HG02943 (cell line): ENCODE measurements around the gene C2orf69.

Source experiments
- ATAC-seq: cut with Tn5 transposase; IDR thresholded peaks from one replicate; pipeline ENCODE4 v1.9.1; 2021; ENCODE audit warnings: mild to moderate bottlenecking, low read depth, moderate library complexity; ENCODE audit not compliant: unreplicated experiment

The C2orf69 gene

GRCh38 chr2:199911052-199911876, at the start of gene C2orf69:
TSS of gene C2orf69 (plus strand) at chr2:199911293. CDS start at chr2:199911439, 146 bp downstream.
- peak; percentile 89 for ATAC-seq

DNA sequence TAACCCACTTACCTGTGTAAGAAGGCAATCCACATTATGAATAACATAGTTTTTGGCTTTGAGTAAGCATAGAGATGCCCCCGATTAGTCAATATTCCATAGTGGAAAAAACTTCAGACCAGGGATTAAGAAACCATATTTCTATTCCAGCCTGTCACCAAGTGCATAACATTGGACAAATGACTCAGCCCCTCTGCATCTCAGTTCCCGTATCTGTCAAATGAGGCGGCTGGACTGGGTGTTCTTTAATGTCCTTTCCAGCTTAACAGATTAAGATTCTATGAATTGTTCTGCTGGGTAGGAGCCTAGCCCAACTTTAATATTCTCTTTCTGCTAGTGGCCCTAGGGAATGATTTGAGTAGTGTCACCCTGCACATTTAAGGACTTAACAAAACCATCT, 48.3 kb upstream of the C2orf69 start:
- no peak for ATAC-seq

DNA sequence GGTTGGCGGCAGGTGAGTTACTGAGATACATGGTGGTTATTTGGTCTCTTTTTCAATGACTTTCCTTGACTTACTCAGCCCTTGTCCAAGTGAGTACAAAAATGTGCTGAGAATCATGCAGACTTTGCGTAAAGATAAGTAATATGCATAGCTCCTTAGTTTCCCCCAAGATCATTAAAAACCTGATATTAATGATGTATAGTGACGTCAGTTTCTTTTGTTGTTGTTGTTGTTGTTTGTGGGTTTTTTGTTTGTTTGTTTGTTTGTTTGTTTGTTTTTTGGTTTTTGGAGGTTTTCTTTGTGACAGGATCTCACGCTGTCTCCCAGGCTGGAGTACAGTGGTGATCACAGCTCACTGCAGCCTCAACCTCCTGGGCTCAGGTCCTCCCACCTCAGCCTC, 45.2 kb upstream of the C2orf69 start:
- no peak for ATAC-seq

DNA sequence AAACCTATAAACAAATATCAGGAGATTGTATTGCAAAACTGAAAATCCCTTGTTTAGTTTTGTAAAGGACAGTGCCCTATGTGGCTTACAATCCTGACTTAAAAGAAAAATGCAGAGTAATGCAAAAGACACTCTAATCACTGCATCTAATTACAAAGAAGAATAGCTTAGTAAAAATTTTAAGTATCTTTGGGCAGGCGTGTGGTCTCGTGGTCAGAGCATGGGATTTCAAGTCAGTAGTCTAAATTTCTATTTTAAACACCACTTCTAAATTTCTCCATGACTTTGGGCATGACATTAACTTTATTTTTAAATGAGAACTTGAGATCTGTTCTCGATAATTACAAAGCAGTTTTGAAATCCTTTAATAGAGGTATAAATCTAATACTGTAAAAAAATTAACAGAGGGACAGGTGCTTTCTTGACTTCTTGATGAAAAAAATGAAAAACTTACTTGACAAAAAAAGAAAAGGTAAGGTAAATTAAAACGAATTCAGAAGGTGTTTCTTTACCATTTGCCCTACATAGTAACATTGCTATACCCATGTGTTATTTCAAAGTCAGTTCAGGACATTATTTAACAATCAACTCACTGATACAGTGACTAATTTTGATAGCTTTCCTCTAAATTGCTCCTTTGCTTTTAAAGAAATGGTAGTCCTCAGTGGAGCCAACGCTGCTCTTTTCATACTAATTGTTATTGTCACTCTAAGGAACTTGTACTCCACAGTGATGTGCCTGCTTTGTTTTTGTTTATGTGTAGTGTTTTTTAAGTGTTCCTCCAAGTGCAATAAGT, 42.5 kb upstream of the C2orf69 start:
- ATAC-seq = no peak

- no peak for ATAC-seq
These were observed 41.9 kb upstream of the C2orf69 start for GRCh38 chr2:199869227-199869541.

GRCh38 chr2:199869653-199870052, 41.4 kb upstream of the C2orf69 start:
- ATAC-seq = no peak

DNA sequence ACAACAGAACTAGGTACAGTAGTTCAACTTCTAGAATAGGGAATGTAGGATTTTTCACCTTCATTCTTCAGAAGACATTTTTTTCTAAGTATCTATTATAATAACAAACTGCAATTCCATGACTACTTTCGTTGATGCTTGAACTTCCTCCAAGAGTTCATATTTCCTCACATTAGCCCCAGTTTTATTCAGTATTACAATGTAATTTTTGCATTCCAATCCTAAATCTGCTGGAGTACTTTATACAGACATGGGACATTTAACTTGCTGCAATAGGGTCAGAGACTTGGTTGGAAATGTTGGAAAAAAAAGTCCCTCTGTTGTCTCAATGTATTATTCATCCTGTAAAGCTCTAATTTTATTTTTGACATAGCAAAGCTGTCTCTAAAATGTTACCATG, 40.5 kb upstream of the C2orf69 start:
- no peak for ATAC-seq

GRCh38 chr2:199874209-199874608, 36.9 kb upstream of the C2orf69 start:
- no peak for ATAC-seq

DNA sequence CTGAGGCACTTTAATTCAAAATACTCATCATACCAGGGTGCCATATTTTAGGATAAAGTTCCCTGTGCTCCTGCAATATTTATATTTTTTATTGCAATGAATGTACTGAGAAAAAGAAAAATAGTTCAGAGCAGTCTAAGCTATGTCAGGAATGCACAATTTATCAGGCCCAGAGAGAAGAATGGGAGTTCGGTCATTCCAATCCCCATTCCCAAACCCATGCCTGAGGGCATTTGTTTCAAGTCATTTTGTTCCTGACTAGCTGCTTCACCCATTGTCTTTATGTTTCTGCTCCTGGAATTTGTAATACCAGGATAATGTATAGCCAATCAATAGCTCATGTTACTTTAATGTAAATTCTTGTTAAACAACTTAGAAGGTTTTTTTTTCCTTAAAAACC, 35.7 kb upstream of the C2orf69 start:
- ATAC-seq = no peak

DNA sequence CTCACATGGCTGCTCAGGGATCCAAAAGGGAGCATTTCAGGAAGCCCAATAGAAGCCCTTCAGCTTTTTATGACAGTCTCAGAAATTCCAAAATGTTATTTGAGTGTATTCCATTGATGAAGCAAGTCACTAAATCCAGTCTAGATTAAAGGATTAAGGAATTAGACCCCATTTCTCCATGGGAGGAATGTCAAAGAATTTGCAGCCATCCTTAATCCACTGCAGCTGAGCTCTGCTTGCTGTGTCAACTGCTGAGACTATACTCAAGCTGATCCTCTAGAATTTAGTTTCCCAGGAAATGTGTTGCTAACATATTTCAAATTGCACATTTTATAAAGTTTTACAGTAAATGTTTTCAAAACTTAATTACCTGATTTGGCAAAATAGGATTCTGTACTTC, 28.4 kb upstream of the C2orf69 start:
- ATAC-seq = no peak

GRCh38 chr2:199883474-199884212, 27.4 kb upstream of the C2orf69 start:
- no peak for ATAC-seq

- ATAC-seq = no peak
These were observed 15.7 kb upstream of the C2orf69 start for GRCh38 chr2:199895406-199895805.

DNA sequence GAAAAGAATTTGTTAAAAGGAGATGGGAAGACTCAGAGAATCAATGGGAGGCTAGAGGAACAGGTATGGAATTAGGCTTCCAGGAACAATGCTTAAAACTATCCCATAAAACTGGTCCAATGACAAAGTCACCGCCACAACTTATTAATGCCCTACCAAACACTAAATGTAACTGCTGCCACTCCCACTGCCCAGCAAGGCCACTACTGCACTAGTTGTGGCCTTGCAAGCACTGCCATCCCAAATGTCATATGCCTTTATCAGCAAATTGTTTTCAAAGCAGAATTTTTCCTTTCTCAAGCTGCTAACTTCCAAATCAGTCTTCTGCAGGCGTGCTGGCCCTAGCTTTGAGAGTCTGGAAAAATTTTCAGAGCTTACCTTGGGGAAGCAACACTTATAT, 14.5 kb upstream of the C2orf69 start:
- ATAC-seq = no peak

- no peak for ATAC-seq
These were observed 9.2 kb upstream of the C2orf69 start for GRCh38 chr2:199901942-199902341.

GRCh38 chr2:199902486-199903110, 8.5 kb upstream of the C2orf69 start:
- no peak for ATAC-seq

DNA sequence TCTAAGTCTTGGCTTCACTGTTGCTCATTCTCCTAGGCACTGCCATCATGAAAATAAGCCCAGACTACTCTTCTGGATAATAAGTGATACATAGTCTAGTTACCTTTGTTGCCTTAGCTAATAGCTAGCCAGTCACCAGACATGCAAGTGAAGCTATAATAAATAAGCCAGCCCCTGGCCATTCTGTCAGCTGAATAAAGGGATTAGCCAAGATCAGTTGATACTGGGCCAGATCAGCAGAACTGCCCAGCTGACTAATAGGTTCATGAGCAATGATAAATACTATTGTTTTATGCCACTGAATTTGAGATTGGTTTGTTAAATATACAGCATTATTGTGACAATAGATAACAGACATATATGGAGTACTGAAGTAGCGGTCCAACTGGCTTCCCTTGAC, 8.0 kb upstream of the C2orf69 start:
- no peak for ATAC-seq

DNA sequence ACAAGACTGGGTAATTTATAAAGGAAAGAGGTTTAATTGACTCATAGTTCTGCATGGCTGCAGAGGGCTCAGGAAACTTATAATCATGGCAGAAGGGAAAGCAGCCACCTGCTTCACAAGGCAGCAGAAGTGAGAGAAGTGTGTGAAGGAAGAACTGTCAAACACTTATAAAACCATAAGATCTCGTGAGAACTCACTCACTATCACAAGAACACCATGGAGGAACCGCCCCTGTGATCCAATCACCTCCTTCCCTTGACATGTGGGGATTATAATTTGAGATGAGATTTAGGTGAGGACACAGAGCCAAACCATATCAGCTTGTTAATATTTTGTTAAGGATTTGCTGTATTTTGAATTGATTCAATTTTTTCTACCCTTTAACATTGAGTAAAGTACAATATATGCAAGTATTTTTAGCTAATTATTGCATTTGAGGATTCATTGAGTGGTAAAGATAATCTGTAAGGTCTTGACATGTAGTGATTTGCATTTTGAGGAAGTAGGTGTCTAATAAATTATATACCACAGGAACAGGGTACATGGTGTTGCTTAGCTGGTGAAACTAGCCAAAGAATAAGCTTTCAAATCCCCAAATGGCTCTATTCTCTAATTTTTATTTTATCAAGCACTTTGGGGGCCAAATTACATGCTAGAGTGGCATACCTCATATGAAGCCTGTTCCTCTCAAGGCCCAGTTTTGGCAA, 3.9 kb upstream of the C2orf69 start:
- no peak for ATAC-seq

DNA sequence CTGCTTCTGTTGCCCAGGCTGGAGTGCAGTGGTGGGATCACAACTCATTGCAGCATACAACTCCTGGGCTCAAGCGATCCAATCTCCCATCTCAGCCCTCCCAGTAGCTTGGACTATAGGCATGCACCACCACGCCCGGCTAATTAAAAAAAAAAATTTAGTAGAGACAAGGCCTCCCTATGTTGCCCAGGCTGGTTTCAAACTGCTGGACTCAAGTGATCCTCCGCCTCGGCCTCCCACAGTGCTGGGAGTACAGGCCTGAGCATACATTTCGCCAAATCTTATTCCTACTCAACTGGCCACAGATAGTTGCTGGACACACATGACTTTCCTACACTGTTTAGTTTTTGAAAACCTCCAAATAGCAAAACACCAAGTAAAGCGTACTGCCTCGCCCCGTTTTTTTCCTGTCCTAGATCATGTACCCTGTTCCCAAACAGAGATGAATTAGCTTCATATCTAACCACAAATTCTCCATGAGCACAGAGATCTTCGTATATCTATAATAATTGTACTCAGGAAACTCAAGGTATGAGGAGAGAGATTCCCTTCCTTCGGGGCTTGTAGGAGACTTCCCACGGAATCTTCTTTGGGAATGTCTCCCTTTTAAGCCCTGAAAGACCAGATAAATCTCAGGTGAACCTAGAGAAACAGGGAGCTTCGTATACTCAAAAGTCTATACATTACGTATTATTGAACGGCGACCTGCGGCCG, 598 bp upstream of the C2orf69 start:
- no peak for ATAC-seq

- no peak for ATAC-seq
These were observed 726 bp downstream of the C2orf69 start for GRCh38 chr2:199911877-199912161.
